Measurements from ENCODE around the gene GPR18.

Gene GPR18

DNA sequence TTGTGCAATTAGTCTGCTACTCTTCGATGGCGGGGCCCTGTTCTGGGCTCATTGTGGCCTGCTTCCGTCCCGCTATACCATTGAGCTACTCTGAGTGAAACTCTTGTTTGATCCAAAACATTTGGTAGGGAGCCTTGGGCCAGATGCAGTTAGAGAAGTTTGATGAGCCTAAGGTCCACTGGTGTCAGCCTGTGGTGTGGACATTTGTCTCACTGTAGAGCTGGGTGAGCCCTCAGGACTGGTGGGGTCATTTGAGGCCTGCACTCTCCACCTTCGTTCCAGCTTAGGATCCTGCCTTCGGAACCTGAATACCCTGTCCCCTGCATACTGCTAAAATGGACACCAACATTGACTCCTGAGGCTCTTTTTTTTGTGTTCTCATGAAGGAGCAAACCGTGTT, 50.7 kb downstream of the GPR18 start:
- no peak for DNase-seq

DNA sequence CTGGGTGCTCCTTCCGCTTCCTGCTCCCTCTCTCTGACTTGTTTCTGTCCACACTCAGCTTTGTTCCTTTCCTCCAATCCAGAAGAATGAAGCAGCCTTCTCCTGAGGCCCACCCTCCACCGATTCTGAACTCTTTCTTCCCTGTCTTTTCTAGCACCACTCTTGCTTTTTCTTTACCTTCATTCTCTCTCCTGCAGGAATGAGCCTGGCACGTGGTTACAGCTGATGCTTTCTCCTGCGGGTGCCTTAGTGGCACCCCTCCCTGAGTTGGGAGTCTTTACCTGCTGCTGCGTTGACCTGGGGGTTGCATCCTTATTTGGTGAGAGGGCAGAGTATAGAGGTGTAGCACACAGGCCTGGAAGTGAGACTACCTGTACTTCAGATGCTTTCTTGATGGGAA, 51.3 kb downstream of the GPR18 start:
- no peak for DNase-seq

DNA sequence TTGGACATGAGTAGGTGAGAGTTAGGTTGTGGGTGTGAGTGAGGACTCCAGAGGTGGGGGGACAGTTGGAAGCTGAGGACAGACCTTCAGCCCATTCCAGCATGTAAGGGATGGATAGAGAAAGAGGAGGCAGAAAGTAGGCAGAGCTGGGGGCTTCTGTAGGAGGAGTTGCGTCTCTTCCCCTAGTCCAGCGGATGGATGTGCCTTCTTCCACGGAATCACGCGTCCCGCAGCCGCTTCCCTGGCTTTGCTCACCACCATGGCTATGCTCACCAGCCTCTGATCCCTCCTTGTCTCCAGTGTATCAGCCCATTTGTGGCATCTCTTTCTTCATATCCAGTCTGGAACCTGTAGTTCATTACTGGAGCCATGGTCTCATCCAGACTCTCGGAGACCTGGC, 52.0 kb downstream of the GPR18 start:
- DNase-seq, result no peak

DNA sequence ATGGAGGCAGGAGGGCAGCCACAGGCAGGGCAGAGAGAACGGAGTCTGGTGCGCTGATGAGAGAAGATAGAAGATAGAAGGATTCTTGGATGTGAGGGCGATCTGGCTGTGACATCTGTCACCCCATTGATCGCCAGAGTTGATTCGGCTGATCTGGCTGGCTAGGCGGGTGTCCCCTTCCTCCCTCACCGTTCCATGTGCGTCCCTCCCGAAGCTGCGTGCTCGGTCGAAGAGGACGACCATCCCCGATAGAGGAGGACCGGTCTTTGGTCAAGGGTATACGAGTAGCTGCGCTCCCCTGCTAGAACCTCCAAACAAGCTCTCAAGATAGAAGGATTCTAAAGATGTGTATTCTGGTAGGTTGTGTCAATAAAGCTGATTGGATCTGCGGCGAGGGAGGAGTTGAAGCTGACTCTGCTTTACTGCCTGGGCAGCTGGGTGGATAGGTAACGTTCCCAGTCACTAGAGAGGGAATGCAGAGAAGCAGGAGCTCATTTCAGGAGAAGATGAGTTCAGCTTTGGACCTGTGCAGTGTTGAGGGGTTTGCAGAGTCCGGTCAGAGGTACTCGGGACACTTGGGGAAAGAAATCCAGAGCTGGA, 52.5 kb downstream of the GPR18 start:
- DNase-seq, result no peak

Data from retina (tissue), 1 donor.